TTC549 (cell line): ENCODE results near the gene NEK7.

Experiments
- FAIRE-seq: peaks from 2 replicates; lab custom pipeline; 2012; peaks lifted over from hg19 to GRCh38; lab: Jason Lieb, UNC

Gene NEK7

GRCh38 chr1:198147216-198147615 lies 9.6 kb upstream of the NEK7 start:
- FAIRE-seq: no peak

- FAIRE-seq: no peak
Measured at GRCh38 chr1:198150369-198150768, 6.4 kb upstream of the NEK7 start.

- FAIRE-seq: no peak
Measured at GRCh38 chr1:198151688-198152087, 5.1 kb upstream of the NEK7 start.

GRCh38 chr1:198153103-198153502 lies 3.7 kb upstream of the NEK7 start:
- no peak for FAIRE-seq

GRCh38 chr1:198153804-198154203 lies 3.0 kb upstream of the NEK7 start:
- no peak for FAIRE-seq

GRCh38 chr1:198155253-198155652 lies 1.5 kb upstream of the NEK7 start:
- no peak for FAIRE-seq

GRCh38 chr1:198156111-198156744 lies 570 bp upstream of the NEK7 start:
- peak; percentile 79 for FAIRE-seq

GRCh38 chr1:198157241-198157846 lies 546 bp downstream of the NEK7 start:
- peak; percentile 59 for FAIRE-seq

GRCh38 chr1:198157847-198158725 lies 1.3 kb downstream of the NEK7 start:
- no peak for FAIRE-seq

- FAIRE-seq: peak; percentile 58
Measured at GRCh38 chr1:198158735-198159589, 2.2 kb downstream of the NEK7 start.

GRCh38 chr1:198160222-198160621 lies 3.4 kb downstream of the NEK7 start:
- no peak for FAIRE-seq

GRCh38 chr1:198160946-198161614 lies 4.3 kb downstream of the NEK7 start:
- no peak for FAIRE-seq

GRCh38 chr1:198161718-198162090 lies 4.9 kb downstream of the NEK7 start:
- no peak for FAIRE-seq

GRCh38 chr1:198162091-198162767 lies 5.4 kb downstream of the NEK7 start:
- no peak for FAIRE-seq

GRCh38 chr1:198165927-198166647 lies 9.3 kb downstream of the NEK7 start:
- FAIRE-seq: no peak

GRCh38 chr1:198166900-198167299 lies 10.1 kb downstream of the NEK7 start:
- FAIRE-seq: no peak

- FAIRE-seq: no peak
Measured at GRCh38 chr1:198167436-198167934, 10.7 kb downstream of the NEK7 start.

- no peak for FAIRE-seq
Measured at GRCh38 chr1:198168227-198168626, 11.4 kb downstream of the NEK7 start.

GRCh38 chr1:198169672-198170071 lies 12.9 kb downstream of the NEK7 start:
- FAIRE-seq: no peak
